ENCODE results near the gene MAPRE2.

MAPRE2 gene

DNA sequence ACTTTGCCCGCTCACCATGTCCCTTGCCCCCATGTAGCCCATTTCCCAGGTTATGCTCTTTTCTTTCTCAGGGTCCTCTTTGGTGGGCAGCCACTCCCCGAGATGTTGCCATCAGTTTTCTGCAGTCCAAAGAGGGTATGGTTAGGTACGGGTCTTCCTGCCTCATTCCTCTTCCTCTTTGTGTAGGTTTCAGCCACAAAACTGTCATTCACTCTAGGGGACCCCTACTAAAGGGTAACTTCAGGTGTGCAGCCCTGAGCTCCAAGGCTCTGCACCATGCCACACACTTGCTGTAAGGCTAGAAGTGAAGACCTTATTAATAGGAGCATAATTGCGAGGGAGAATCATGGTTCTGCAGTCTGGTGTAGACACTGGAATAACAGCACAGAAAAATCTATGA, 99.9 kb downstream of the MAPRE2 start:
- Histone ChIP-seq H4K20me1 (ENCODE audit: control insufficient read depth, insufficient read depth, low read depth, low read length) (no peaks in the 10 kb centered on the region), H3K79me2 (ENCODE audit: control insufficient read depth, low read length) (peaks cover 16% of the 10 kb centered on the region), H3K4me1 (ENCODE audit: control insufficient read depth, low read length) (peaks cover 88% of the 10 kb centered on the region), H3K27me3 (ENCODE audit: control insufficient read depth, low read length) (no peaks in the 10 kb centered on the region), H3K9me2 (replicated peaks; ENCODE audit: control insufficient read depth, low read length) (no peaks in the 10 kb centered on the region), H3K9me3 (ENCODE audit: control insufficient read depth, insufficient read depth, low read length) (no peaks in the 10 kb centered on the region), H3K27ac (ENCODE audit: low read depth, low read length) (peak overlapping the region; percentile 95), H3K4me2 (ENCODE audit: low read length) (peak overlapping the region; percentile 79), H3K36me3 (ENCODE audit: control insufficient read depth, low read length) (peaks cover 36% of the 10 kb centered on the region), H3K4me3 (ENCODE audit: low read length) (peak overlapping the region; percentile 64), H3F3A (ENCODE audit: control insufficient read depth, insufficient read depth) (peaks cover 20% of the 10 kb centered on the region)
- TF ChIP-seq EZH2phosphoT487 (IDR thresholded peaks at IDR 0.05; ENCODE audit: borderline replicate concordance, low read length): no peak
- TF ChIP-seq, protein P1, sequence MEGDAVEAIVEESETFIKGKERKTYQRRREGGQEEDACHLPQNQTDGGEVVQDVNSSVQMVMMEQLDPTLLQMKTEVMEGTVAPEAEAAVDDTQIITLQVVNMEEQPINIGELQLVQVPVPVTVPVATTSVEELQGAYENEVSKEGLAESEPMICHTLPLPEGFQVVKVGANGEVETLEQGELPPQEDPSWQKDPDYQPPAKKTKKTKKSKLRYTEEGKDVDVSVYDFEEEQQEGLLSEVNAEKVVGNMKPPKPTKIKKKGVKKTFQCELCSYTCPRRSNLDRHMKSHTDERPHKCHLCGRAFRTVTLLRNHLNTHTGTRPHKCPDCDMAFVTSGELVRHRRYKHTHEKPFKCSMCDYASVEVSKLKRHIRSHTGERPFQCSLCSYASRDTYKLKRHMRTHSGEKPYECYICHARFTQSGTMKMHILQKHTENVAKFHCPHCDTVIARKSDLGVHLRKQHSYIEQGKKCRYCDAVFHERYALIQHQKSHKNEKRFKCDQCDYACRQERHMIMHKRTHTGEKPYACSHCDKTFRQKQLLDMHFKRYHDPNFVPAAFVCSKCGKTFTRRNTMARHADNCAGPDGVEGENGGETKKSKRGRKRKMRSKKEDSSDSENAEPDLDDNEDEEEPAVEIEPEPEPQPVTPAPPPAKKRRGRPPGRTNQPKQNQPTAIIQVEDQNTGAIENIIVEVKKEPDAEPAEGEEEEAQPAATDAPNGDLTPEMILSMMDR (IDR thresholded peaks at IDR 0.05; ENCODE audit: low read depth, low read length, poor library complexity, severe bottlenecking): no peak

DNA sequence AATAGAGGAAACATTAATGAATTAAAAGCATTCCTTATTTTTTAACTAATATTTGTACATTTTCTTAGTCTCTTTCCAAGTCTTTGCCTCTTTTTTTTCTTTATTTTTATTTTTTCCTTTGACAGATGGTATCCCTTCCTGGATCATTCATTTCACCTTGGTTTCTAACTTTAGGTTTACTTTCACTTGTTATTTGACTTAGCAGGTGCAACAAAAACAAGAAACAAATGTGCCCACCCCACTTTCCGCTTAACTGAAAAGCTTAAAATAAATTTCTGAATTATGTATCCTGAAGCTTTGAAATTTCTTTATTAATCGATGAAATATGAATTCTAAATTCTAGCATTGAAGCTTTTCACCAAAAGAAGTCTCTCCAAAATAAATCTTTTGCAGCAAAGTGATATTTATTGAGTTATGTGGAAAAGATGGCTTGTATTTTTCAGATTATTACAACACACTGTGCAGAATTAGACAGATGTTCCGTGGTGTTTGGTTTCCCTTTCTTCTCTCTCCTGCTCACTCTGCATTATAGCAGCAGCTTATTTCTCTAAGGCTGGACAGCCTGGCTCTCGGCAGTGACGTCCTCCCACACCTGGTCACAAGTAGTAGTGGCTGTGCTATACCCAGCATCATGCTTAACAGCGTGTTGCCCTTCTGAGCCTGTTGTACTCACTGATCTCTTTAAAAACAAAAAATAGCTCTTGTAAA, 100.5 kb downstream of the MAPRE2 start:
- Histone ChIP-seq H3K36me3 (ENCODE audit: control insufficient read depth, low read length) (peaks cover 29% of the 10 kb centered on the region), H3K4me1 (ENCODE audit: control insufficient read depth, low read length) (peaks cover 82% of the 10 kb centered on the region), H3K9me3 (ENCODE audit: control insufficient read depth, insufficient read depth, low read length) (no peaks in the 10 kb centered on the region), H3K27ac (ENCODE audit: low read depth, low read length) (peak overlapping the region; percentile 95), H3K4me3 (ENCODE audit: low read length) (peak overlapping the region; percentile 64), H3K4me2 (ENCODE audit: low read length) (peak overlapping the region; percentile 79), H3K79me2 (ENCODE audit: control insufficient read depth, low read length) (peaks cover 18% of the 10 kb centered on the region), H4K20me1 (ENCODE audit: control insufficient read depth, insufficient read depth, low read depth, low read length) (no peaks in the 10 kb centered on the region), H3F3A (ENCODE audit: control insufficient read depth, insufficient read depth) (peaks cover 20% of the 10 kb centered on the region), H3K9me2 (replicated peaks; ENCODE audit: control insufficient read depth, low read length) (no peaks in the 10 kb centered on the region), H3K27me3 (ENCODE audit: control insufficient read depth, low read length) (no peaks in the 10 kb centered on the region)
- TF ChIP-seq, protein P1 (IDR thresholded peaks at IDR 0.05; ENCODE audit: low read depth, low read length, poor library complexity, severe bottlenecking): no peak
- no peak for TF ChIP-seq EZH2phosphoT487 (IDR thresholded peaks at IDR 0.05; ENCODE audit: borderline replicate concordance, low read length)

- peak overlapping the region; percentile 79 for H3K4me2 ChIP-seq (ENCODE audit: low read length)
- H3K79me2 ChIP-seq (ENCODE audit: control insufficient read depth, low read length): peaks cover 18% of the 10 kb centered on the region
- H3K36me3 ChIP-seq (ENCODE audit: control insufficient read depth, low read length): peaks cover 25% of the 10 kb centered on the region
- no peaks in the 10 kb centered on the region for H3K9me3 ChIP-seq (ENCODE audit: control insufficient read depth, insufficient read depth, low read length)
- TF ChIP-seq, protein P1 (IDR thresholded peaks at IDR 0.05; ENCODE audit: low read depth, low read length, poor library complexity, severe bottlenecking): no peak
- TF ChIP-seq EZH2phosphoT487 (IDR thresholded peaks at IDR 0.05; ENCODE audit: borderline replicate concordance, low read length): no peak
- H3K4me1 ChIP-seq (ENCODE audit: control insufficient read depth, low read length): peaks cover 76% of the 10 kb centered on the region
- no peaks in the 10 kb centered on the region for H3K9me2 ChIP-seq (replicated peaks; ENCODE audit: control insufficient read depth, low read length)
- peaks cover 20% of the 10 kb centered on the region for H3F3A ChIP-seq (ENCODE audit: control insufficient read depth, insufficient read depth)
- H3K27ac ChIP-seq (ENCODE audit: low read depth, low read length): peak overlapping the region; percentile 95
- H3K27me3 ChIP-seq (ENCODE audit: control insufficient read depth, low read length): no peaks in the 10 kb centered on the region
- peak overlapping the region; percentile 64 for H3K4me3 ChIP-seq (ENCODE audit: low read length)
- no peaks in the 10 kb centered on the region for H4K20me1 ChIP-seq (ENCODE audit: control insufficient read depth, insufficient read depth, low read depth, low read length)
These were observed 101.0 kb downstream of the MAPRE2 start for GRCh38 chr18:35142275-35142615.
